GM12874 (cell line): ENCODE results near the gene PDCD1.

Experiments
- TF ChIP-seq, protein P1 (sequence below): IDR thresholded peaks from 2 replicates; pipeline ENCODE4 v1.5.1; 2011; ENCODE audit warnings: low read depth, mild to moderate bottlenecking, control low read depth, low read length, moderate library complexity; ENCODE audit not compliant: insufficient read depth

The PDCD1 gene

GRCh38 chr2:241808051-241808720, 50.5 kb downstream of the PDCD1 start:
- TF ChIP-seq, protein P1, sequence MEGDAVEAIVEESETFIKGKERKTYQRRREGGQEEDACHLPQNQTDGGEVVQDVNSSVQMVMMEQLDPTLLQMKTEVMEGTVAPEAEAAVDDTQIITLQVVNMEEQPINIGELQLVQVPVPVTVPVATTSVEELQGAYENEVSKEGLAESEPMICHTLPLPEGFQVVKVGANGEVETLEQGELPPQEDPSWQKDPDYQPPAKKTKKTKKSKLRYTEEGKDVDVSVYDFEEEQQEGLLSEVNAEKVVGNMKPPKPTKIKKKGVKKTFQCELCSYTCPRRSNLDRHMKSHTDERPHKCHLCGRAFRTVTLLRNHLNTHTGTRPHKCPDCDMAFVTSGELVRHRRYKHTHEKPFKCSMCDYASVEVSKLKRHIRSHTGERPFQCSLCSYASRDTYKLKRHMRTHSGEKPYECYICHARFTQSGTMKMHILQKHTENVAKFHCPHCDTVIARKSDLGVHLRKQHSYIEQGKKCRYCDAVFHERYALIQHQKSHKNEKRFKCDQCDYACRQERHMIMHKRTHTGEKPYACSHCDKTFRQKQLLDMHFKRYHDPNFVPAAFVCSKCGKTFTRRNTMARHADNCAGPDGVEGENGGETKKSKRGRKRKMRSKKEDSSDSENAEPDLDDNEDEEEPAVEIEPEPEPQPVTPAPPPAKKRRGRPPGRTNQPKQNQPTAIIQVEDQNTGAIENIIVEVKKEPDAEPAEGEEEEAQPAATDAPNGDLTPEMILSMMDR: no peak

- TF ChIP-seq, protein P1: peak; percentile 43
These were observed 54.1 kb downstream of the PDCD1 start for GRCh38 chr2:241804326-241805229.

DNA sequence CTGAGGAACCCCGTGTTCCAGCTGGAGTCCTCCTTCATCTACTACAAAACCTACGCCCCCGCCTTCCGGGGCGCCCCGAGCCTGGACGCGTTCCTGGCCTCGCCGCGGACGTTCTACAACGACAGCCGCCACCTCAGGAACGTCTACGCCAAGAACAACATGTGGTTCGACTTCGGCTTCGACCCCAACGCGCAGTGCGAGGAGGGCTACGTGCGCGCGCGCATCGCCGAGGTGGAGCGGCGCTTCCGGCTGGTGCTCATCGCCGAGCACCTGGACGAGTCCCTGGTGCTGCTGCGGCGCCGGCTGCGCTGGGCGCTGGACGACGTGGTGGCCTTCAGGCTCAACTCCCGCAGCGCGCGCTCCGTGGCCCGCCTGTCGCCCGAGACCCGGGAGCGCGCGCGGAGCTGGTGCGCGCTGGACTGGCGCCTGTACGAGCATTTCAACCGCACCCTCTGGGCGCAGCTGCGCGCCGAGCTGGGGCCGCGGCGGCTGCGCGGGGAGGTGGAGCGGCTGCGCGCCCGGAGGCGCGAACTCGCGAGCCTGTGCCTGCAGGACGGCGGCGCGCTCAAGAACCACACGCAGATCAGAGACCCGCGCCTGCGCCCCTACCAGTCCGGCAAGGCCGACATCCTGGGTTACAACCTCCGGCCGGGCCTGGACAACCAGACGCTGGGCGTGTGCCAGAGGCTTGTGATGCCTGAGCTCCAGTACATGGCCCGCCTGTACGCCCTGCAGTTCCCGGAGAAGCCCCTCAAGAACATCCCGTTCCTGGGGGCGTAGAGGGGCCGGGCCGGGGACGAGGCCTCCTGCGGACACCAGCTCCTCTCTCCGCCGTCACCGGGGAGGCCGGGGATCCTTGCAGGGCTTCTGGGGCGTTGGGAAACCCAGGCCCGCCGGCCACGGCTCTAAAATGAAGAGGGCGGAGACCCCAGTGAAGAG, 55.0 kb downstream of the PDCD1 start:
- TF ChIP-seq, protein P1: no peak

DNA sequence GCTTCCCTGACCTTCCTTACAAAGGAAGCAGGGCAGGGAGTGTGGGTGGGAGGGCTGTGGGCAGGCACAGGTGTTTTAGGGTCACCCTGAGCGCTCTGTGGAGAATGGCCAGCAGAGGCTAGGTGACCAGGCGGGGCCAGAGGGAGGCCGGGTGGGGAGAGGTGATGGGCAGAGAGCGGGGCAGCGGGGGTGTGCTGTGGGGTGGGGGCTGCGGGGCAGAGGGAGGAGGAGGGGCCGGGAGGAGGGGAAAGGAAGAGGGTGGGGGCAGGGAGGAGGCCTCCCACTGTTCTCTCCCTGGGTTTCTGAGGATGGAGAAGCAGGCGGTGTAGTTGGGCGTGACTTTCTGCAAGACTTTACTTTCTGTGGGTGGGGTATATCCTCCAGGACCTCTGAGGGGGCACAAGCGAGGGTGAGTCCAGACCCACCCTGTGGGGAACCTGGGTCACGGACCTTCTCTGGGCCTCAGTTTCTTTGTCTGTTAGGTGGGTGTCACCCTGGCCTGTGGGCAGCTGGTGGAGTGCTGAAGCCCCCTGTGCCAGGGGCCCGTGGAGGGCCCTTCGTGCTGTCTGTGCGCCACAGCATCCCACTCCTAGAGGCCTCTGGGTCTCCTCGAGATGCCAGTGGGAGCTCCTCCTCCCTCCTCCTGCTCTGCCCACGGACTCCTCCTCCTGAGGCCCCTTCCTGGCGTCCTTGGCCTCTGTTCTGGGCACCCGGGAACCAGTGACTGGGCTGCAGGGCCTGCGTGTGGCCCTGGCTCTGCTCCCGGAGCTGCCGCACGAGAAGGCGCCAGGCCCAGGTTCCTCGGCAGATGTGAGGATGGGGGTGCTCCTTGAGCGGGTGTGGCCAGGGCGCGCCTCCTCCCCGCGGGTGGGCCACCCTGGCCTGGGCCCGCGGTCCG, 56.0 kb downstream of the PDCD1 start:
- TF ChIP-seq, protein P1: no peak

DNA sequence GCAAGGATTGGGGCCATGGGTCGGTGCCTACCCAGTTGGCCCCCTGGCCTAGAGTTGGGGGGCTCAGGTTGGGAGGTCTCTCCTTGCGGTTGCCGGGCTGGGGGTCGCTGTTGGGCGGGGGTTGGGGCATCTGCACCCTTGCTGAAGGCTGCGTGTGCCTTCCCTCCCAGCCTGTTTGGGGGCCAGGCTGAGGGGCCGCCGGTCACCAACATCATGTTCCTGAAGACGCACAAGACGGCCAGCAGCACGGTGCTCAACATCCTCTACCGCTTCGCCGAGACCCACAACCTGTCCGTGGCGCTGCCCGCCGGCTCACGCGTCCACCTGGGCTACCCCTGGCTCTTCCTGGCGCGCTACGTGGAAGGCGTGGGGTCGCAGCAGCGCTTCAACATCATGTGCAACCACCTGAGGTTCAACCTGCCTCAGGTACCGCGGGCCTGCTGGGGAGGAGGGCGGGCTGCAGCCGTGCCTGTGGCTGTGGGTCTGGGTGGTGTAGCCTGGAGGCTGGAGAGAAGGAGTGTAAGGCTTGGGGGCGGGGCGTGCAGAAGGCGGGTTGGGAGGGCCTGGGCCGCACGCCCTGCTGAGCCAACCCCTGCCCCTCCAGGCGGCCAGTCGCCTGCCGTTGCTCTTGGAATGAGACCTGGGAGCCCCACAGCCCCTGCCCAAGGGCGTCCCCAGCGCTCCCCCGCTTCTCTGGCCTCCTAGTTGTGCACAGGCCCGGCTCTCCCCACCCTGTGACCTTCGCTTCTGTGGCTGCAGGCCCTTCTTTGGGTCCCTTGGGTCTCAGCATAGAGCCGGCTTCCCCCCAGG, 56.9 kb downstream of the PDCD1 start:
- TF ChIP-seq, protein P1: no peak
